ENCODE data around the gene ZFP36L2.

Gene ZFP36L2, protein sequence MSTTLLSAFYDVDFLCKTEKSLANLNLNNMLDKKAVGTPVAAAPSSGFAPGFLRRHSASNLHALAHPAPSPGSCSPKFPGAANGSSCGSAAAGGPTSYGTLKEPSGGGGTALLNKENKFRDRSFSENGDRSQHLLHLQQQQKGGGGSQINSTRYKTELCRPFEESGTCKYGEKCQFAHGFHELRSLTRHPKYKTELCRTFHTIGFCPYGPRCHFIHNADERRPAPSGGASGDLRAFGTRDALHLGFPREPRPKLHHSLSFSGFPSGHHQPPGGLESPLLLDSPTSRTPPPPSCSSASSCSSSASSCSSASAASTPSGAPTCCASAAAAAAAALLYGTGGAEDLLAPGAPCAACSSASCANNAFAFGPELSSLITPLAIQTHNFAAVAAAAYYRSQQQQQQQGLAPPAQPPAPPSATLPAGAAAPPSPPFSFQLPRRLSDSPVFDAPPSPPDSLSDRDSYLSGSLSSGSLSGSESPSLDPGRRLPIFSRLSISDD

DNA sequence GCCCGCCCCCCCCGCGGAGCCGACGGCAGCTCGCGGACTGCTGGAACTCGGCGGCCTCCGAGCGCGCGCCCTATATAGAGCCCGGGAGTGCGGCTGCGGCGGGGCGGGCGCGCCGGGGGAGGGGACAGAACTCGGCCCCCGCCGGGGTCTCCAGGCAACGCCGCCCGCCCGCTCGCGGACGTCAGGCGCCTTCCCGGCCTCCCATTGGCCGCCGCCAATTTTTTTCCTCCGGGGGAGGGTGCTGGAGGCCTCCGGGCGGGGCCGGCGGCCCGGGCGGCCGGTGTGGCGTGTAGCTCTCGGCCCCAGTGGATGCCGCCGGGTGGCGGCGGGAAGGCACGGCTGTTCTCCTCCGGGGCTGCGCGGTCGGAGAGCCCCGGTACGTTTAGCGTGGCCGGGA is at the start of gene ZFP36L2:
Gene ZFP36L2, minus strand, starts transcription at position 49 of the 397 bp plus-strand sequence. CDS start 291 bp downstream, outside the sequence.
- DNase-seq (ENCODE audit: low read depth) = peak; percentile 96

DNA sequence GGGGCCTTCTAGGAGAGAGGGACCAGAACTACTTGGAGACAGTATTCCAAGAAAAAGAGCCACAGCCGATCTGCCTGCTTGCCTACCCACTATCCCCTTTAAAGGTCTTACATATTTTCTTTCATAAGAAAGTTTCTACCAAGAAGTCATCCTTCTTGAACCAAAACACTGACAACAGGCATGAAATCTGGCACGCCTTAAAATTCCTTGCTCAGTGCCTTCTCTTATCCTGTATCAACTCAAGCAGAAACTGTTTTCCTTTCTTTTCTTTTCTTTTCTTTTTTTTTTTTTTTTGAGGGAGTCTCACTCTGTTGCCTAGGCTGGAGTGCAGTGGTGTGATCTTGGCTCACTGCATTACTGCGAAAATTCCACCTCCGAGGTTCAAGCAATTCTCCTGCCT is 48.3 kb upstream of the ZFP36L2 start:
- no peak for DNase-seq (ENCODE audit: low read depth)

DNA sequence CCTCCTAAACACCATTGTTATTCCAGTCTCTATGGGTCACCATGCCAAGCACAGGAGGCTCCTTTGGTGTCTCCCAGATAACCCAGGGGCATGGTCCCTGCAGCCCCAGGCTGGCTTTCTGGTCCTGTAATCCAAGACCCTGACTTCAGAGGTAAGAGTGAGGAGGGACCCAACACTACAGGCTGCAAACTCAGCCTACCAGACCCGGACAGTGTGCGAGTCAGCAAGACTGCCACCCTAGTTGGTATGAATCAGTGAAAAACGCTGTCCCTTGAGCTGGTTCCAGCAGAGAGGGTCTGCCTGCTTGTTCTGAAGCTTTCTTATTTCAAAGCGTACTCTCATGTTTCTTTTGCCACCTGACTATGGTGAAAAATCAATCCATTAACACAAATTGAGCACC is 47.6 kb upstream of the ZFP36L2 start:
- DNase-seq (ENCODE audit: low read depth) = no peak

DNA sequence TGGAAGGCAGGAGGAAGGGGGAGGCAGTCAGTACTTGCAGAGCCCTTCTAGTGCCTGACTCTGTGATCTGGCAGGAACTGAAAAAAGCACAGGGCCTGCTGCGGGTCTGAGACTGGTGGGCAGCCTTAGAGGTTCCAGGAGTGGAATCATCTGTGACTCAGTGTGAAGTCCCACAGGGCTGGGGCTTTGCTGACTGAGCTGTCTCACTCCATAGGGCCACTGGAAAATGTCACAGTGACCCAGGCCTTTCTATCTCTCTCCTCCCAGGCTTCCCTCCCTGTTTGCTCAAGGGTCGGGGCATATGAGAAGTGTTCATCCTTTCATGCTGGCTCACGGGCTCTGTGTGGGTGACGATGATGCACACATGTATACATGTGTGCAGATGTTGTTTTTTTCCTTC is 47.1 kb upstream of the ZFP36L2 start:
- no peak for DNase-seq (ENCODE audit: low read depth)

DNA sequence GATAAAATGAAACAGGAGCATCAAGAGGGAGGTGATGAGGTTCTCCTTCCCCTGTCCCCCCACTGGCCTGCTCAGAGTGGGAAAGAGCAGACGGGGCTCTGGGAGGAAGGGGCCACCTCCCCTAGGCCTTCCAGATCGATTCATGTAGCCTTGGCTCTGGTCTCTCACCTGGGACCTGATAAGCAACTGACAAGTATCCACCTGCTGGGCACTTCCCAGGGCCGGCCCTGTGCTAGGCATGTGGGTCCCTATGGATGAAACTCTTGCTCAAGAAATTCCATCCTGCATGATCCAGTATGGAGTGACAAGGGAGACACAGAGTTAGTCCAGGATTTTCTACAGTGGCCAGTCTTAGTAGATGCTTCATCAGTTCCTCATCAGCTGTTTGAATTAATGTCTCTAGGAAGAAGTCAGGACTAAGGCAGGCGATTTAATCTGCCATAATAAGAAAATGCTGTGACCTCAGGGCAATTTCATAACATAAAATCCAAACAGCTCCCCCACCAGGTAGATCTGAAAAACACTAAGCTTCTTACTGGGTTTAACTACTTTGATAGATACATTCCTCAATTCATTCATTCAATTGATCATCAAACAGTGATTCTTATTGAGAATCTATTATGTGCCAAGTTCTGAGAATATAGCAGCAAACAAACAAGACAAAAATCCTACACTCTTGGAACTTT is 44.7 kb upstream of the ZFP36L2 start:
- DNase-seq (ENCODE audit: low read depth) = no peak

DNA sequence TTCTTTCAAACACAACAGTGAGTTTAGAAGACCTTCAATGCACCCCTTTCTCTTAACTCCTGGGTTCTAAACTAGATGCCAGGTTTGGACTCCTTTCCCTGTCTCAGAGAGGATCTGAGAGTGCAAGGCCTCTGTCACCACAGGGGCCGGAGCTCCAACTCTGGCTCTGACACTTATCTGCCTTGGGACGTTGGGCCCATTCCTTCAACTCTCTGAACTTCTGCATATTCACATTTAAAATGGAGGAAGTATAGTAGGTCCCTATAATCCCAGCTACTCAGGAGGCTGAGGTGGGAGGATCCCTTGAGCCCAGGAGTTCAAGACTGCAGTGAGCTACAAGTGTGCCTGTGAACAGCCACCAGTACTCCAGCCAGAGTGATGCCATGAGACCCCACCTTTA is 44.1 kb upstream of the ZFP36L2 start:
- no peak for DNase-seq (ENCODE audit: low read depth)

DNA sequence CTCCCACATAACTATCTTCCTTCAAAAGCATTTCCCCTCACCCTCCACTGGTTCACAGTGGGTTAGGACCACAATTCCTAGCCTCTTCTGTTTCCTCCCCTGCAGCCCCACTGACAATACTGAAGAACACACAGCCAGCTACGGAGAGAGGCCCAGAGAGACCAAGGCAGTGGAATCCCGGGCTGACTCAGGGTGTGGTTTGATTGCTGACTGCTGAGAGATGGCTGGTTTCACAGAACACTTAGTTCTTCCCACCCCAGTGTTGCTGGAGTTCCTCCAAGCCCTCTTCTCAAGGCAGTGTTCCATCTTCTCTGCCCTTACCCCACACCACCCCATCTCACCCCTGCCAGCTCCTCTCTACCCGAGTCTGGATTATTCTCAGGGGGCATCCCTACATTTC is 43.3 kb upstream of the ZFP36L2 start:
- peak; percentile 94 for DNase-seq (ENCODE audit: low read depth)

DNA sequence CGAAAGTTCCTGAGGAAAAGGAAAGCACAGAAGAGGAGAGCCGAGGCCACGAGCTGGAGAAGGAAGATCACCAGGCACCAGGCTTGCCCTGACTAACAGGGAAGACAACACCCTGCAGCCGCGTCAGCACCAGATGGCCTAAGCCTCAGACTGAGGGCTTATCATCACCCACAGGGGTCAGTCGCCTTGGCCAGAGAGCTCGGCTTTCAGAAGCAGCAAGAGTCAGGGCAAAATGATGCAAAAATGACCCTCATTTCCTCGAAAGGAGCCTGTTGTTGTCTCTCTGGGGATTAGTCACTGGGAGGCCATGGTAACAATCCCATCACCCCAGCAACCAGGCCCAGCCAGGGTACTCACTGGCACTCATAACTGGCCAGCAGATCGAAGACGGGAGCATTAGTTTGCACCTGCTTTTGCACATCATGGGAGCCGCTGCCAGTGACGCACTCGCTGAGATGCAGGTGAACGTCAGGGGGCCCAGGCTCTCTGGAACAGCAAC is 42.7 kb upstream of the ZFP36L2 start:
- peak; percentile 100 for DNase-seq (ENCODE audit: low read depth)

DNA sequence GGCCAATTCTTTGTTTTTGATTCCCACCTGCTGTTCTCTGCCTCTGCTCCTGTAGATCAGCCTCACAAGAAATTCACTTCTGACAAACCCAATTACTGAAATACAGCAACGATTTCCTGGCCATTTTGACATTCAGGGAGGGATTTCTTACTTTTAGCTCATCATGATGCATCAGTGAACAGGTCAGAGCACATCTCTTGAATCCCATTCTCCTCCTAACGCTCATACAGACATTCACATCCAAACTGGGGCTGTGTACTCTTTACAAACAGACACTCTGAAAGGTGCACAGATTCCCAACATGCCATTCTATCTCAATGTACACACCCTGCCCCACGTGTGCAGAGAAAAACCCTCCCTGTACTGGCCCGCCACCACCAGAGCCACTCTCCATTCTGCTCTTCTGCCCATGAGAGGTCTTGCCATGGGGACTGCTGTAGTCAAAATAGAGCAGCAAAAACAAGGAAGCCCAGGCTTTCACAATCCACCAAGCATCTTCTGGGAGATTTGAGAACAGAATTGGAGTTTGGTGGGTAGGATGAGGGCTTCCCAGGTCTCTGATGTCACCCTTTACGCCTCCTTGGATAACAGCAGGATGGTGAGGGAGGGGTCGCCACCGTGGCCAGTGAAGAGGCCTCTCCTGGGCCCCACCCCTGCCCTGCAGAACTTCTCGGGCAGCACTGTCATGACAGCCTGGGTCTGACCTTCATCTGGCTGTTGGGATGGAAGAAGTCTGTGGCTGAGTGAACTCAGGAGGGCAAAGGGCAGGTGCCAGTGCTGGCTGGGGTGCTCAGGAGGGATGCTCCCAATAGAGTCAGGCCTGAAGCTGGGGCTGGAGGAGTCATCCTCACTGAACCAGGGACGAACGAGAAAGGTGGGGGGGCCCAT is 41.9 kb upstream of the ZFP36L2 start:
- no peak for DNase-seq (ENCODE audit: low read depth)

DNA sequence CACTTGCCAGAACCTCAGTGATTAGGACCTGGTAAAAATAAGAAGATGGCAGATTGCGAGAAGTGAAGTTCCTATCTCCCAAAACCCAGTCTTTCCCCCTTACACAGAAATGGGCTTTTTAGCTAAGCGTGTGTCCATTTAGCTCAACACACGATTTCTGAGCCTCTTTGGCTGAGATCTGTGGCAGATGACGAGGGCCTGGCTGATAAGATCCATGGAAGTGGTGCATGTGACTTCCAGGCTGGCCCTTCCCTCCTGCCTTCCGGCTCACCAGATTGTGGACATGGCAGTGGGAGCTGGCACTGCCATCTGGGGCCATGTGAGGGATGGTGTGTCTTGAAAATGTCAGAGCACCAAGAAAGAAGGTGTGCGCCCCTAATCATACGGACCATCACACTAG is 41.0 kb upstream of the ZFP36L2 start:
- no peak for DNase-seq (ENCODE audit: low read depth)

DNA sequence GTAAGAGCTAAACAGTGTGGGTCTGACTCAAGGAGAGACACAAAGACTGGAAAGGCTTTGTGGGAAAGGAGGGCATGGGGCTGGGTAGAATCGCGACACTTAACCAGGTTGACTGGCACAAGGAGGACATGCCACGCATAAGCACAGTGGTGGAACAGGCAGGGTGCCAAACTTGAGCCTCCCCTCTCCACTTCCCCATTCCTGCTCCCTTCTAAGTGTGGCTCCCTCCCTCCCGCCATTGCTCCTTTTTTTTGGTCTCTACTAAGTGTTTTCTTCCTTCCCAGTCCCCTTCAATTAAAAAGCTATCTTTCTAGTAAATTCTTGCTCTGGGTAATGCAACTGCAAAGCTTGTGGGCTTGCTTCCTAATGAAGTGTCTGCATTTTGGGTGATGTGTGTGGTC is 40.3 kb upstream of the ZFP36L2 start:
- DNase-seq (ENCODE audit: low read depth) = no peak

DNA sequence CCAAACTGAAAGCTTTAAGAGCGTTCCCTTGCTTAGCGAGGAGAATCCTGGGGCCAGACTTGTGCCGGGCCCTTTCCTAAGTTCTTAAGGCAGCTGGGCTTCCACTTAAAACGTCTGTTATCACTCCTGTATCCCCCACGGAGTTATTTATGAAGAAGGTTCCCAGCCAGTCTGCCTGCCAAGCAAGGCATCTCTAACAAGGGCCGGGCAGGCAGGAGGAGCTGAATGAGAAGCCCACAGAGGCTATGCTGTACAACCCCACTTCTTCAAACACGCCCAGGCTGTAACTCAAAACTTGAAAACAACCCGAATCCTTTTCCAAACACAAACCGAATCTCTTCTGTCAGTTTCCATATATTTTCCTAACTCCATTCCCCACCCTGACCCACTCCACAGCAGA is 39.0 kb upstream of the ZFP36L2 start:
- no peak for DNase-seq (ENCODE audit: low read depth)

DNA sequence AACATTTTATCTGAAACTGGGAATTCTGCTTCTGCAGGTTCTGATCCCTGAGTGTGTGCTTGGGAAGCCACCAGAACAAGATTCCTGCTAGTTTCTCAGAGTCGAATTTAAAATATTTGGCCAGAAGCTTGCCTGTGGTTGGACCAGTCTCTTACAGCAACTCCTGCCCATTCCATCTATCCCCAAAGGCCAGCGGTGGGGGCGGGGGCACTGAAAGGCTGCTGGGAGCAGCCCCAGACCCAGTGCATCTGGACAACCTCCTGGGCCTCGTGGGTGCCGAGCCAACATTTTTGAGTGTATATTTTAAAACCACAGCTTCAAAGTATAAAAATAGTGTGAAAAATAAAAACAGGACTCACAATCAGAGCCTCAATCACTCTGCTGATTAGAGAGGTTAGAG is 38.6 kb upstream of the ZFP36L2 start:
- DNase-seq (ENCODE audit: low read depth) = no peak

DNA sequence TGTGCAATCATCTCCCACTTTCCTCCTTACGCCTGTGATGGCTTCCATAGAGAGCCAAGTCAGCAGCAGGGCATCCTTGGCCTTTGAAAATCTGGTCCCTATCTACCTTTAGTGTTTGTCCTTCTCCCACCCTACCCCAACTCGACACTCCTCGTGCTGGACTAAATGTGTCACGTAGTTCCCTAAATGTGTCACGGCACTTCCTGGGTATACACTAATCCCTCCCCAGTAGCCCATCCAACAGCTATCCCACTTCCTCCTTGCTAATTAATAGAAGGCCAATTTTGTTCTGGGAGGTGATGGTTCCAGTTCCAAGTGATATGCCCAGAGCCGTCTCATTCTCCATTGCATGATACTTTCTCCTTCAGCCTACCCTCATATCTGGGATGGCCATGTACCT is 36.5 kb upstream of the ZFP36L2 start:
- DNase-seq (ENCODE audit: low read depth) = no peak

DNA sequence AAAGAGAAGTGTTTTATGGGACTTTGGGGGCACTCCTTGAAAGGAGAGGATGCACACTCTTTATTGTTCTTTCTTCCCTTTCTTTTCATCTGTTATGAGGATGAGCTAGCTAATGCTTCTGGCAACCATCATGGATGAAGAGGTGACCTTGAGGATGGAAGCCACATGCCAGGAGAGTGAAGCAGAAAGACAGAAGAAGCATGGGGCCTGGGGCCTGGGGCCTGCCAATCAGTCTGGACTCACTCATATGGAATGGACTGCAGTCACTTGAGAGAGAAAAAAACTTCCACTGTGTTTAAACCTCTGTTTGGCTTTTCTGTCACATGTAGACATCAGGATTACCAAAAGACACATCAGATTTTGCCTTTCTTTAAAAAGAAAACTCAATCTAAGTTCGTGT is 35.8 kb upstream of the ZFP36L2 start:
- DNase-seq (ENCODE audit: low read depth) = no peak

DNA sequence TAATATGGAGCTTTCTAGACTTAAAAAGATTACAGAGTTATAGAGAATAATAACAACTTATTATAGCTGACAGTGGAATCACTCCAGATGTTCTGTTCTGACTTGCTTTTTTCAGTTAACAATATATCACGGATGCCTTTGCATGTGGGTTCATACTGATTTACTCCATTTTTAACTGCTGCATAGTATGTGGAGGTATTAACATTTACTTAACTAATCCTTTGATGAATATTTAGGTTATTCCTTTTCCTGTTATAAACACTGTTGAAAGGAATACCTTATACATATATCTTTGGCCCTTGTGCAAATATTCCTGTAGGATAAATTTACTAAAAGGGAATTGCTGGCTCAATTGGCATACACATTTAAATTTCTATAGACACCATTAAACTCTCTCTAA is 33.1 kb upstream of the ZFP36L2 start:
- no peak for DNase-seq (ENCODE audit: low read depth)

DNA sequence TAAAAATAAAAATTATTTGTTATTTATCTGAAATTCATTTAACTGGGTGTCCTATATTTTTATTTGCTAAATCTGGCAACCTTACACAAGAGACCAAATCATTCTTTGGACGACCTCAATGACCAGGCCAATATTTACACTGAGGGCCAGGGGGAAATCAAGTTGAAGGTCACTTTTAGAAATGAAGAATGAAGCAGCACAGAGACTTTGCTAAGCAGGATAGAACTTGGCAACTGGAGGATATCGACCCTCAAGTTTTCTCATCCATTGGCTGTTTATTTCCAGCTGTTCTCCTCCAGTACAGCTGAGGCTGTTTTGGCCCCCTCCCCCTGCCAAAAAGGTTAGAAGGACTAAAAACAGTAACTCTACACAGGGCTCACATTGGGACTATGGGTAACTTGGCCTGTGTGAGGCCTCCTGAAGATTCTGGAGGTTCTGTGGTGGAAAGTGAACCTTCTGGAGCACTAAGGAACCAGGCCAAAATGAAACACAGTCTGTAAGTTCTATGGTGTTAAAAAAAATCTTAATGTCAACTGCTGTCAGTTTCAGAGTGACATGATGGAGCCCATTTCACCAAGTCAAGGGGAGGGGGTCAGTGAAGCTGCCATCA is 32.2 kb upstream of the ZFP36L2 start:
- no peak for DNase-seq (ENCODE audit: low read depth)

DNA sequence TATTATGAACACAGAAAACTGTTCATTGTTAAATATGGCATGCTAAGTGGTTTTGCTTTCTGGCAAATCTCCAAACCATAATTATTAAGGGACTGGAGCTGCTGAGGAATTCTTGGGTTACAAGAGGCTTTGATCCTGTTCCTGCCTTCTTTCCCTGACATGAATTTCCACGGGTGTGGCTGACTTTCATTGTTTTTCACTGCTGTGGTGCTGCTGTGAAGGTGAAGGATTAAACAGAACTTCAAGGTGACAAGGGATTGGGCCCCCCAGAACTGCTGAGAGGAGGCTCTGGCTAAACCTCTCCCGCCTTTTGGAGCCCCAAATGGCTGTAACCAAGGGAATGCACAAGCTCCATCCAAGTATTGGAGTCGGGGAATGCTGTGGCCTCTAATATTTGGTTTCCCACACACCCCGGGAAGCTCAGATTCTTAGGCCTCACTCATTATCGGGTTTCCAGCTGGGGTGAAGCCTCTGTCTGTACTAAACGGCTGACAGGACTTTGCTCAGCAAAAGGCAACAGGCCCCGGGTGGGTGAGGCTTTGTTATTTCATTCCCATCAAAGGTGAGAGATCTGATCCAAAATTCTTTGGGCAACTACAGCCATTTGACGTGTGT is 29.0 kb upstream of the ZFP36L2 start:
- no peak for DNase-seq (ENCODE audit: low read depth)

DNA sequence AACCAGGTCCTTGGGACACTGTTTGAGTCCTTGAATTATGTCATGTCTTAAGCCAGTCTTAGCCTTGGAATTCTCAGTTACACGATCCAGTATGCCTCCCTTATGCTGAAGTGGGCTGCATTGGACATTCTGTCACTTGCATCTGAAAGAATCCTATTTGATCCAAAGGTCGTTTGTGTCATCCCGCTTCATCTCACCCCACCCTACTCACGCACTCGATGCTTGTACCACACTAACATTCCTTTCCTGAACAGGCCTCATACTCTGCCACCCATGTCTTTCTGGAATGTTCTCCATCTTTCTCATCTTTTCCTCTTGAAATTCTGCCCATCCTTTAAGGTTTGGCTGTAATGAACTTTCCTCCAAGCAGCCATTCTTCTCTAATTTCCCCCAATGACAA is 27.9 kb upstream of the ZFP36L2 start:
- DNase-seq (ENCODE audit: low read depth) = no peak

DNA sequence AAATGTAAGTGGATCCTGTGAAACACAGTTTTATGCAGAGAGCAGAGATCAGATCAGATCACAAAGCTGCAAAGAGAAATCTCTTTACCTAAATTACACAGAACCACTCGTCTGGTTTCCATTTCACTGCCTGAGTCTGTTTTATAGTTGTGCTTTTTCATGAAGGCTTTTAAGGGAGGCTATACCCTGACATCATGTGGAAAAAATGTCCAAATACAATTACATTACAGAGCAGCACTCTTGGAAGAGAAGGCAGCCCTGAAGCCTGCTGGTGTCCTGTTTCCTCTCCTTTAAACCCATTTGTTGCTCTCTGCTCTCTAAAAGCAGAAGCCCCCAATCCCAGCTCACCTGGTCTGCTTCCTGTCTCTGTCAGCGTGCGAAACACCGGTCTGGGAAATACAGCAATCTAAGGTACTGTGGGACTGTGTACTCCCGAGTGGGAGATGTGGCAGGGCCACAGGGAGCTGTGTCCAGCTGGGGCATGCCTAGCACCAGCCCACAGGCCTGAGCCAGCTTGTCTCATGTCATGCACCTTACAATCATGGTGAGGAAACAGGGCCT is 24.8 kb upstream of the ZFP36L2 start:
- DNase-seq (ENCODE audit: low read depth) = peak; percentile 74

DNA sequence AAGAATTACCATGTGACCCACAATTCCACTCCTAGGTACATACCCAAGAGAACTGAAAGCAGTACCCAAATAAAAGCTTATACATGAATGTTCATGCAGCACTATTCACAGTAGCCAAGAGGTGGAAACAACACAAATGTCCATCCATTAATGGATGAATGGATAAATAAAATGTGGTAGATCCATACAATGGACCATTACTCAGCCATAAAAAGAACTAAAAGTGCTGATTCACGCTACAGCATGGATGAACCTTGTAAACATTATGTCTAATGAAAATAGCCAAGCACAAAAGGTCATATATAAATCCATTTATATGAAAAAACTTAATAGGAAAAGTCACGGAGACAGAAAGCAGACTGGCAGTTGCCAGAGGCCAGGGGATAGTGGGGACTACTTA is 23.6 kb upstream of the ZFP36L2 start:
- DNase-seq (ENCODE audit: low read depth) = no peak

Data from iris pigment epithelial cell (primary cell).